GM18870 (cell line): ENCODE measurements around the gene EPHA3.
"Not testable (repeated sequence)": the region's sequence is repeated elsewhere in the genome, so short reads cannot be mapped to it uniquely, and the experiment has no call there.

Source experiments
- ATAC-seq: cut with Tn5 transposase; IDR thresholded peaks from one replicate; pipeline ENCODE4 v1.9.1; 2021; ENCODE audit warnings: moderate library complexity; ENCODE audit not compliant: unreplicated experiment

Gene EPHA3

GRCh38 chr3:89350935-89351334 is 243.5 kb downstream of the EPHA3 start:
- not testable (repeated sequence) for ATAC-seq

GRCh38 chr3:89353465-89353864 is 246.0 kb downstream of the EPHA3 start:
- no peak for ATAC-seq

GRCh38 chr3:89358281-89358680 is 250.9 kb downstream of the EPHA3 start:
- no peak for ATAC-seq

- ATAC-seq: no peak
Observed at GRCh38 chr3:89360156-89360555, 252.7 kb downstream of the EPHA3 start.

GRCh38 chr3:89362496-89362895 is 255.1 kb downstream of the EPHA3 start:
- ATAC-seq: no peak

GRCh38 chr3:89363171-89363570 is 255.8 kb downstream of the EPHA3 start:
- ATAC-seq: no peak

GRCh38 chr3:89364314-89364713 is 256.9 kb downstream of the EPHA3 start:
- ATAC-seq: no peak

- ATAC-seq: no peak
Observed at GRCh38 chr3:89367166-89367565, 259.7 kb downstream of the EPHA3 start.

- ATAC-seq: no peak
Observed at GRCh38 chr3:89368846-89369245, 261.4 kb downstream of the EPHA3 start.

GRCh38 chr3:89372456-89372855 is 265.0 kb downstream of the EPHA3 start:
- ATAC-seq: no peak

GRCh38 chr3:89373434-89373833 is 266.0 kb downstream of the EPHA3 start:
- no peak for ATAC-seq

GRCh38 chr3:89375451-89375850 is 268.0 kb downstream of the EPHA3 start:
- ATAC-seq: no peak

- no peak for ATAC-seq
Observed at GRCh38 chr3:89380016-89380415, 272.6 kb downstream of the EPHA3 start.

- no peak for ATAC-seq
Observed at GRCh38 chr3:89392991-89393390, 285.6 kb downstream of the EPHA3 start.

- ATAC-seq: no peak
Observed at GRCh38 chr3:89395456-89395855, 288.0 kb downstream of the EPHA3 start.

GRCh38 chr3:89395996-89396395 is 288.6 kb downstream of the EPHA3 start:
- ATAC-seq: no peak

- ATAC-seq: no peak
Observed at GRCh38 chr3:89402051-89402450, 294.6 kb downstream of the EPHA3 start.

GRCh38 chr3:89405176-89405575 is 297.8 kb downstream of the EPHA3 start:
- no peak for ATAC-seq

GRCh38 chr3:89405593-89405992 is 298.2 kb downstream of the EPHA3 start:
- ATAC-seq: no peak

GRCh38 chr3:89411201-89411600 is 303.8 kb downstream of the EPHA3 start:
- no peak for ATAC-seq

GRCh38 chr3:89414270-89414669 is 306.8 kb downstream of the EPHA3 start:
- no peak for ATAC-seq

GRCh38 chr3:89419647-89420241 is 312.3 kb downstream of the EPHA3 start:
- ATAC-seq: no peak

- no peak for ATAC-seq
Observed at GRCh38 chr3:89426060-89426459, 318.6 kb downstream of the EPHA3 start.
